HUES6 (cell line): ENCODE results near the gene MACROD2.

ENCODE experiments used
- H3K27ac ChIP-seq: 2 replicates; pipeline ENCODE4 v1.7.0; 2013; ENCODE audit warnings: low read depth, mild to moderate bottlenecking, low read length, inconsistent platforms
- H3K27me3 ChIP-seq: 2 replicates; pipeline ENCODE4 v1.6.1; 2013; ENCODE audit warnings: low read length; ENCODE audit not compliant: control insufficient read depth, insufficient read depth
- H3K36me3 ChIP-seq: 2 replicates; pipeline ENCODE4 v1.6.1; 2013; ENCODE audit warnings: low read length; ENCODE audit not compliant: control insufficient read depth, insufficient read depth
- H3K4me1 ChIP-seq: 2 replicates; pipeline ENCODE4 v1.6.1; 2013; ENCODE audit warnings: low read length; ENCODE audit not compliant: control insufficient read depth, insufficient read depth
- H3K4me3 ChIP-seq: 2 replicates; pipeline ENCODE4 v1.5.1; 2013; ENCODE audit warnings: low read depth, low read length
- H3K9ac ChIP-seq: one replicate; pipeline ENCODE4 v1.6.1; 2013; ENCODE audit warnings: mild to moderate bottlenecking, low read length
- H3K9me3 ChIP-seq: 2 replicates; pipeline ENCODE4 v1.6.1; 2013; ENCODE audit warnings: low read depth, low read length; ENCODE audit not compliant: control insufficient read depth, insufficient read depth

The MACROD2 gene

GRCh38 chr20:15060265-15061060, 1065.1 kb downstream of the MACROD2 start:
- Histone ChIP-seq H3K4me3 (no peak overlapping the region), H3K27ac (no peak overlapping the region), H3K4me1 (peaks cover 3% of the 10 kb centered on the region), H3K9ac (no peak overlapping the region), H3K27me3 (no peaks in the 10 kb centered on the region), H3K9me3 (no peaks in the 10 kb centered on the region), H3K36me3 (no peaks in the 10 kb centered on the region)

GRCh38 chr20:15061061-15061430, 1065.7 kb downstream of the MACROD2 start:
- no peaks in the 10 kb centered on the region for H3K36me3 ChIP-seq
- peaks cover 3% of the 10 kb centered on the region for H3K4me1 ChIP-seq
- no peak overlapping the region for H3K9ac ChIP-seq
- no peak overlapping the region for H3K4me3 ChIP-seq
- no peak overlapping the region for H3K27ac ChIP-seq
- no peaks in the 10 kb centered on the region for H3K9me3 ChIP-seq
- no peaks in the 10 kb centered on the region for H3K27me3 ChIP-seq

- Histone ChIP-seq H3K4me3 (no peak overlapping the region), H3K27ac (no peak overlapping the region)
Measured at GRCh38 chr20:15061955-15062354, 1066.6 kb downstream of the MACROD2 start.

GRCh38 chr20:15063081-15063480, 1067.8 kb downstream of the MACROD2 start:
- H3K36me3 ChIP-seq, result no peaks in the 10 kb centered on the region
- H3K27ac ChIP-seq, result no peak overlapping the region
- H3K27me3 ChIP-seq, result no peaks in the 10 kb centered on the region
- peaks cover 3% of the 10 kb centered on the region for H3K4me1 ChIP-seq
- H3K9me3 ChIP-seq, result no peaks in the 10 kb centered on the region
- no peak overlapping the region for H3K4me3 ChIP-seq
- no peak overlapping the region for H3K9ac ChIP-seq

More at GRCh38 chr20:15061955-15062354, 1066.6 kb downstream of the MACROD2 start:
- Histone ChIP-seq H3K27me3 (no peaks in the 10 kb centered on the region), H3K4me1 (peaks cover 3% of the 10 kb centered on the region), H3K9me3 (no peaks in the 10 kb centered on the region), H3K9ac (no peak overlapping the region), H3K36me3 (no peaks in the 10 kb centered on the region)

- no peak overlapping the region for H3K9ac ChIP-seq
- H3K36me3 ChIP-seq, result no peaks in the 10 kb centered on the region
- peaks cover 7% of the 10 kb centered on the region for H3K4me1 ChIP-seq
- no peaks in the 10 kb centered on the region for H3K9me3 ChIP-seq
- H3K4me3 ChIP-seq, result no peak overlapping the region
- no peaks in the 10 kb centered on the region for H3K27me3 ChIP-seq
- H3K27ac ChIP-seq, result no peak overlapping the region
Measured at GRCh38 chr20:15064741-15065140, 1069.4 kb downstream of the MACROD2 start.

GRCh38 chr20:15065794-15066193, 1070.5 kb downstream of the MACROD2 start:
- Histone ChIP-seq H3K9ac (no peak overlapping the region), H3K27me3 (no peaks in the 10 kb centered on the region), H3K27ac (no peak overlapping the region), H3K4me3 (no peak overlapping the region), H3K4me1 (peaks cover 7% of the 10 kb centered on the region; the same call in 1 of the 2 replicates), H3K36me3 (no peaks in the 10 kb centered on the region), H3K9me3 (0 out of 2 replicates have a peak, but pooled peaks cover 6% of the 10 kb centered on the region)

- Histone ChIP-seq H3K4me3 (no peak overlapping the region), H3K27ac (no peak overlapping the region), H3K9me3 (0 out of 2 replicates have a peak, but pooled peaks cover 6% of the 10 kb centered on the region), H3K27me3 (no peaks in the 10 kb centered on the region), H3K4me1 (peaks cover 4% of the 10 kb centered on the region; the same call in 1 of the 2 replicates), H3K36me3 (no peaks in the 10 kb centered on the region), H3K9ac (no peak overlapping the region)
Measured at GRCh38 chr20:15068486-15068885, 1073.2 kb downstream of the MACROD2 start.

- no peaks in the 10 kb centered on the region for H3K36me3 ChIP-seq
- H3K9me3 ChIP-seq, result 0 out of 2 replicates have a peak, but pooled peaks cover 6% of the 10 kb centered on the region
- H3K9ac ChIP-seq, result no peak overlapping the region
- no peaks in the 10 kb centered on the region for H3K27me3 ChIP-seq
- no peak overlapping the region for H3K27ac ChIP-seq
- H3K4me3 ChIP-seq, result no peak overlapping the region
- H3K4me1 ChIP-seq, result peaks cover 4% of the 10 kb centered on the region; the same call in 1 of the 2 replicates
Measured at GRCh38 chr20:15069355-15069754, 1074.0 kb downstream of the MACROD2 start.

GRCh38 chr20:15071085-15071808, 1075.9 kb downstream of the MACROD2 start:
- no peaks in the 10 kb centered on the region for H3K27me3 ChIP-seq
- 0 out of 2 replicates have a peak, but pooled peaks cover 6% of the 10 kb centered on the region for H3K9me3 ChIP-seq
- no peak overlapping the region for H3K9ac ChIP-seq
- peaks cover 4% of the 10 kb centered on the region; the same call in 1 of the 2 replicates for H3K4me1 ChIP-seq
- no peak overlapping the region for H3K4me3 ChIP-seq
- H3K36me3 ChIP-seq, result no peaks in the 10 kb centered on the region
- no peak overlapping the region for H3K27ac ChIP-seq

- peaks cover 4% of the 10 kb centered on the region; the same call in 1 of the 2 replicates for H3K4me1 ChIP-seq
- no peak overlapping the region for H3K9ac ChIP-seq
- H3K27me3 ChIP-seq, result no peaks in the 10 kb centered on the region
- no peak overlapping the region for H3K4me3 ChIP-seq
- no peaks in the 10 kb centered on the region for H3K36me3 ChIP-seq
- H3K9me3 ChIP-seq, result 0 out of 2 replicates have a peak, but pooled peaks cover 6% of the 10 kb centered on the region
- no peak overlapping the region for H3K27ac ChIP-seq
Measured at GRCh38 chr20:15072316-15072715, 1077.0 kb downstream of the MACROD2 start.

GRCh38 chr20:15075586-15075985, 1080.3 kb downstream of the MACROD2 start:
- Histone ChIP-seq H3K27ac (no peak overlapping the region), H3K4me3 (no peak overlapping the region), H3K36me3 (no peaks in the 10 kb centered on the region), H3K4me1 (peaks cover 10% of the 10 kb centered on the region), H3K9ac (no peak overlapping the region), H3K9me3 (no peaks in the 10 kb centered on the region), H3K27me3 (no peaks in the 10 kb centered on the region)
